ENCODE results near the gene RIC8B.

Gene RIC8B

DNA sequence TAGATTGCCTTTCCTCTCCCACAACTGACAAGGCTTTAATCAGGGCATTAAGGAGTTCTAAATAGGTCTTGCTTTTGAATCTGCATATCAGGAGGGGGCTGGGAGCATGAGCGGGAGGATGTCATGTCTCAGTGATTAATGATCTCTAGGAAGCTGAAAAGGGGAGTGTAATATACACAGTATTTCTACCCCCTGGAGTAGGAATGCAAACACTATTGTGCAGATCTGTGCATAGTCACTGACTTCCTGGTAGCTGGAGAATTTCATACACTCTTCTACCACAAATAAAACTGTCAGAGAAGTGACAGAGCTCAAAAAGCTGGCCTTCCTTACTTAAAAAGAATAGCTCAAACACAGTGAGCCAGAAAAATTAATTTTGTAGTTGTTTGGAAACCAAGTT is 65.8 kb downstream of the RIC8B start:
- DNase-seq (ENCODE audit: low spot score) = no peak
- TF ChIP-seq, protein P1, sequence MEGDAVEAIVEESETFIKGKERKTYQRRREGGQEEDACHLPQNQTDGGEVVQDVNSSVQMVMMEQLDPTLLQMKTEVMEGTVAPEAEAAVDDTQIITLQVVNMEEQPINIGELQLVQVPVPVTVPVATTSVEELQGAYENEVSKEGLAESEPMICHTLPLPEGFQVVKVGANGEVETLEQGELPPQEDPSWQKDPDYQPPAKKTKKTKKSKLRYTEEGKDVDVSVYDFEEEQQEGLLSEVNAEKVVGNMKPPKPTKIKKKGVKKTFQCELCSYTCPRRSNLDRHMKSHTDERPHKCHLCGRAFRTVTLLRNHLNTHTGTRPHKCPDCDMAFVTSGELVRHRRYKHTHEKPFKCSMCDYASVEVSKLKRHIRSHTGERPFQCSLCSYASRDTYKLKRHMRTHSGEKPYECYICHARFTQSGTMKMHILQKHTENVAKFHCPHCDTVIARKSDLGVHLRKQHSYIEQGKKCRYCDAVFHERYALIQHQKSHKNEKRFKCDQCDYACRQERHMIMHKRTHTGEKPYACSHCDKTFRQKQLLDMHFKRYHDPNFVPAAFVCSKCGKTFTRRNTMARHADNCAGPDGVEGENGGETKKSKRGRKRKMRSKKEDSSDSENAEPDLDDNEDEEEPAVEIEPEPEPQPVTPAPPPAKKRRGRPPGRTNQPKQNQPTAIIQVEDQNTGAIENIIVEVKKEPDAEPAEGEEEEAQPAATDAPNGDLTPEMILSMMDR (IDR thresholded peaks at IDR 0.05; ENCODE audit: extremely low read depth, missing control alignments) = no peak

DNA sequence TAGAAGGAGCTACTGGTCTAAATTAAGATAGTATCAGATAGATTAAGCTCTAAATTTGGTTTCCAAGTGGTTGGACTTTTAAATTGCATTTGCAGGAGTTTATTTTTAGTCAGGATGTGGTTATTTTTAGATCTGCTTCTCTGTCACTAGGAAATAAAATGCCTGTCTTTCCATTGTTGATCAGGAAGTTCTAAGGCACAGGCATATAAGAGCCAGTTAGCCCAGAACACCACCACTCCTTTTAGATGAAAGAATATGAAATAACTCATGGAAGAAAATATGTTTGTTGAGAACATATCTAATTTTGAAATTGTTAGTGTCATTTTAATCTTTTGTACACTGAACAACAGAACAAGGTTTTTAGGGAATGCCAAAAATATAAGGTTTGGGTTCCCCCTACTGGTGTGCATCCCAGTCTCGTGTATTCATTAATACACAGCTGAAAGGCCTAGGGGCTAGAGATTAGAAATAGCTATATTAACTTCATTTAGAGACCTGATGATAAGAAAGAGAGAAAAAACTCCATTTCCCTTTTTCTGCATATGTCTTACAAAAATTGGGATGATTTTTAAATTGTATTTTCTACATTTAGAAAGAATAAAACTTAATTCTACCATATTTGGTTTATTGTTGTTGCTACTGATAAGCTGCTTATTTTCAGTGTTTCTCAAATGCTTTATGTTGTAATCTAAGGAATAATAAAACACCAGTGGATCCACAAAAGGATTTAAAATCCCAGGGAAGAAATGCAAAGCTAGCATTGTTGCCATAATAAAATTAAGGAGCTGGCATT is 67.2 kb downstream of the RIC8B start:
- TF ChIP-seq, protein P1 (IDR thresholded peaks at IDR 0.05; ENCODE audit: extremely low read depth, missing control alignments) = peak; percentile 59
- peak; percentile 44 for DNase-seq (ENCODE audit: low spot score)

DNA sequence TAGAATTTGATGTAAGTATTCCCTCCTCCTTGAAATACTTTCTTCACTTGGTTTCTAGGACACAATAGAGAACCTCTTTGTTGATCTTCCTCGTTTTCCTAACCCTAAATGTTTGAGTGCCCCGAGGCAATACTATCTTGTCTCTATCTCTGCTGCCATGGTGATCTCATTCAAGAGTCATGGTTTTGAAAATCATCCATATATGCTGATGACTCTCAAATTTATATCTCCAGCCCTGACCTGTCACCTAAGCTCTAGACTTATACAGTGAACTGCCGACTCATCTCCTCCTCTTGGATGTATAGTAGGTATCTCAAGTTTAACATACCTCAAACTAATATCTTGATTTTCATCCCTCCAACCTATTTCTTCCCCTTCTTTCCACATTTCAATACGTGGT is 71.4 kb downstream of the RIC8B start:
- DNase-seq (ENCODE audit: low spot score) = no peak

DNA sequence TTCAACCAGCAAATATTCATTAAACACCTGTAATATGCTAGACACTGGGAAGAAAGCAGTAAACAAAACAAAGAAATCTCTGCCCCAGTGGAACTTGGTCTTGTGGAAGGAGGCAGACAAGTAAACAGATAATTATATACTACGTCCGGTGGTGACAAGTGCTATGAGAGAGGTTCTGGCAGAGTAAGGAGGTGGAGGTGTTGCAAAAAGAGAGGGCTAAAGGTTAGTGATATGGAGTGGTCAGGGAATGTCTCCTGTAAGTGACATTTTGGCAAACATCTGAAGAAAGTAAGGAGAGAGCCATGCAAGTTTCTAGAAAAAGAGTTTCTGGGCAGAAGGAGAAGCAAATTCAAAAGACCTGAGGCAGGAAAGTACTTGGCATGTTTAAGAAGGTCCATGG is 73.4 kb downstream of the RIC8B start:
- TF ChIP-seq, protein P1 (IDR thresholded peaks at IDR 0.05; ENCODE audit: extremely low read depth, missing control alignments) = no peak
- no peak for DNase-seq (ENCODE audit: low spot score)

More for the DNA sequence above, 71.4 kb downstream of the RIC8B start:
- TF ChIP-seq, protein P1 (IDR thresholded peaks at IDR 0.05; ENCODE audit: extremely low read depth, missing control alignments) = no peak

DNA sequence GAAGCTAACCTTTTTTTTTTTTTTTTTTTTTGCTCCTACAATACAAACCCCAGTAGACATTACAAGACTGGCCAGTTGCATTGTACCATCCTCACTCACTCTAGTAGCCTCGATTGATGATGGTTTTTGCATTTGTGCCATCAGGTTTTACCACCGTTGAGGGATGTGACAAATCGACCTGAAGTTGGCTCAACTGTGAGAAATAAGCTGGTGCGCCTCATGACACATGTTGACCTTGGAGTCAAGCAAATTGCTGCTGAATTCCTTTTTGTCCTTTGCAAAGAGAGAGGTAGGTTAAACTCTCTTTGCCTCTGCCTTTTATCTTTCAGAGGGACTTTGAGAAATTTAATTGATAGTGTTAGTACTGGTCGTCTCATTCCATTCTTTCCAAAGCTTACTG is 76.8 kb downstream of the RIC8B start:
- TF ChIP-seq, protein P1 (IDR thresholded peaks at IDR 0.05; ENCODE audit: extremely low read depth, missing control alignments) = no peak
- no peak for DNase-seq (ENCODE audit: low spot score)

DNA sequence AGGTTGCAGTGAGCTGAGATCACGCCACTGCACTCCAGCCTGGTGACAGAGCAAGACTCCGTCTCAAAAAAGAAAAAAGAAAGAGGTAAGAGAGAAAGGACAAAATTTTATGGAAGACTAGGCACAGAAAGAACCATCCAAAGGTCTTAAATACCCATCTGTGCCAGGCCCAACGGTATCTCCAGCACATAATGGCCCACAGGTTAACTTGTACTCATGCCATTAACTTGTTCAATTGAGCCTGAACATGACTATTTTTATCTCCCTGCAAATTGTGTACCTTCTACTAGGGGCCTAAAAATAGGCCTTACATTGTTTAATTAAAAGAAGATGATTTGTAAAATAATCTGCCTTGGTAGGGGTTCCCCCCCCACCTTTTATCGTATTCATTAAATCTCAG is 80.2 kb downstream of the RIC8B start:
- no peak for DNase-seq (ENCODE audit: low spot score)
- TF ChIP-seq, protein P1 (IDR thresholded peaks at IDR 0.05; ENCODE audit: extremely low read depth, missing control alignments) = no peak

DNA sequence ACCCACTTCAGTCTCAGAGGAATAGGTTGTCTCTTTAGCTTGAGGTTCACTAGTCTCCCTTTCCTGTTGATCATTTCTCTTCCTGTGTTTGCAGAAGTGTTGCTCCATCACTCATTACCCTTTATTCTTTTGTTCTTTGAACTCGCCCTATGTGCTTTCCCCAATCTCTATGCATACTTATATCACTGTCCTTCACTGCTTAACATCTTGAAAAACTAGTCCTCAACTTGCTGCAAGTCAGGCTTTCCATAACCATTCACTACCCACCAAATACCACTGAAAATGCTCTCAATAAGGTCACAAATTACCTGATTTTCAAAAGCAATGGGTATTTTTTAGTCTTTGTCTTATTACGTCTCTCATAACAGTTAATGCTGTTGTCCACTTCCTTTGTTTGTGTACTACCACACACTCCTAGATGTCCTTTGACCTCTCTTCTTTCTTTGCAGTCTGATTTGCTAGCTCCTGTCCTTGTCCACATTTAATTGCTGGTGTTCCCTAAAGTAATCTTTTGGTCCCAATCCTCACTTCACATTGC is 80.8 kb downstream of the RIC8B start:
- DNase-seq (ENCODE audit: low spot score) = no peak
- TF ChIP-seq, protein P1 (IDR thresholded peaks at IDR 0.05; ENCODE audit: extremely low read depth, missing control alignments) = no peak

All from GM20000 (cell line).